DOHH2 (cell line): ENCODE results near the gene ICAM1.

Experiments used
- H3F3A ChIP-seq: fragments of 200-600 bp; sonication (generic), shearing (Covaris generic); 2 replicates; pipeline ENCODE4 v1.6.0; 2016; ENCODE audit warnings: antibody characterized with exemption, mild to moderate bottlenecking; ENCODE audit not compliant: control insufficient read depth, insufficient read depth
- H3K27ac ChIP-seq: fragments of 200-600 bp; sonication (generic); 2 replicates; pipeline ENCODE4 v1.5.1; 2014; ENCODE audit warnings: low read depth, mild to moderate bottlenecking, low read length, moderate library complexity
- H3K27me3 ChIP-seq: fragments of 200-600 bp; sonication (generic); 2 replicates; pipeline ENCODE4 v1.6.1; 2014; ENCODE audit warnings: mild to moderate bottlenecking, low read length, mixed read lengths; ENCODE audit not compliant: control insufficient read depth
- H3K36me3 ChIP-seq: fragments of 200-600 bp; sonication (generic); 2 replicates; pipeline ENCODE4 v1.6.1; 2014; ENCODE audit warnings: mild to moderate bottlenecking, low read length, moderate library complexity, mixed read lengths; ENCODE audit not compliant: control insufficient read depth
- H3K4me1 ChIP-seq: fragments of 200-600 bp; sonication (generic); 2 replicates; pipeline ENCODE4 v1.6.1; 2014; ENCODE audit warnings: mild to moderate bottlenecking, low read length, mixed read lengths; ENCODE audit not compliant: control insufficient read depth
- H3K4me2 ChIP-seq: fragments of 200-600 bp; sonication (generic); 2 replicates; pipeline ENCODE4 v1.6.0; 2014; ENCODE audit warnings: mild to moderate bottlenecking, low read length, moderate library complexity
- H3K4me3 ChIP-seq: fragments of 200-600 bp; sonication (generic); 2 replicates; pipeline ENCODE4 v1.5.1; 2014; ENCODE audit warnings: mild to moderate bottlenecking, low read length, mixed read lengths
- H3K79me2 ChIP-seq: fragments of 200-600 bp; sonication (generic); 2 replicates; pipeline ENCODE4 v1.6.1; 2014; ENCODE audit warnings: mild to moderate bottlenecking, low read length, mixed read lengths; ENCODE audit not compliant: control insufficient read depth
- H3K9me2 ChIP-seq: fragments of 200-600 bp; sonication (generic); replicated peaks from 2 replicates; pipeline ENCODE4 v1.6.1; 2014; ENCODE audit warnings: mild to moderate bottlenecking, low read length, mixed read lengths; ENCODE audit not compliant: control insufficient read depth
- H3K9me3 ChIP-seq: fragments of 200-600 bp; sonication (generic); 2 replicates; pipeline ENCODE4 v1.6.1; 2014; ENCODE audit warnings: antibody characterized with exemption, low read length, mixed read lengths; ENCODE audit not compliant: control insufficient read depth, insufficient read depth
- H4K20me1 ChIP-seq: fragments of 200-600 bp; sonication (generic); 2 replicates; pipeline ENCODE4 v1.6.0; 2014; ENCODE audit warnings: low read depth, mild to moderate bottlenecking, antibody characterized with exemption, low read length, moderate library complexity; ENCODE audit not compliant: control insufficient read depth, insufficient read depth
- EZH2phosphoT487 ChIP-seq: fragments of 200-600 bp; sonication (generic); IDR thresholded peaks from 2 replicates; pipeline ENCODE4 v1.6.1; 2017; ENCODE audit warnings: borderline replicate concordance, mild to moderate bottlenecking, antibody characterized with exemption, low read length, moderate library complexity, mixed read lengths
- TF ChIP-seq, protein P1 (sequence below): fragments of 200-600 bp; sonication (generic); IDR thresholded peaks from one replicate; pipeline ENCODE4 v1.5.1; 2014; ENCODE audit warnings: antibody characterized with exemption, mild to moderate bottlenecking, low read depth, low read length; ENCODE audit not compliant: poor library complexity, severe bottlenecking

The ICAM1 gene

DNA sequence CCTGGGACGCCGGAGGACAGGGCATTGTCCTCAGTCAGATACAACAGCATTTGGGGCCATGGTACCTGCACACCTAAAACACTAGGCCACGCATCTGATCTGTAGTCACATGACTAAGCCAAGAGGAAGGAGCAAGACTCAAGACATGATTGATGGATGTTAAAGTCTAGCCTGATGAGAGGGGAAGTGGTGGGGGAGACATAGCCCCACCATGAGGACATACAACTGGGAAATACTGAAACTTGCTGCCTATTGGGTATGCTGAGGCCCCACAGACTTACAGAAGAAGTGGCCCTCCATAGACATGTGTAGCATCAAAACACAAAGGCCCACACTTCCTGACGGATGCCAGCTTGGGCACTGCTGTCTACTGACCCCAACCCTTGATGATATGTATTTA is 14.5 kb downstream of the ICAM1 start:
- Histone ChIP-seq H3K4me3 (no peak overlapping the region), H3K9me2 (no peaks in the 10 kb centered on the region), H3K4me2 (peak overlapping the region; percentile 95), H3F3A (peaks cover 15% of the 10 kb centered on the region), H3K27ac (peak overlapping the region; percentile 73), H3K4me1 (peaks cover 59% of the 10 kb centered on the region), H3K79me2 (peaks cover 4% of the 10 kb centered on the region; the same call in 1 of the 2 replicates), H3K9me3 (no peaks in the 10 kb centered on the region), H3K27me3 (peaks cover 10% of the 10 kb centered on the region), H3K36me3 (peaks cover 45% of the 10 kb centered on the region), H4K20me1 (no peaks in the 10 kb centered on the region)
- TF ChIP-seq, protein P1, sequence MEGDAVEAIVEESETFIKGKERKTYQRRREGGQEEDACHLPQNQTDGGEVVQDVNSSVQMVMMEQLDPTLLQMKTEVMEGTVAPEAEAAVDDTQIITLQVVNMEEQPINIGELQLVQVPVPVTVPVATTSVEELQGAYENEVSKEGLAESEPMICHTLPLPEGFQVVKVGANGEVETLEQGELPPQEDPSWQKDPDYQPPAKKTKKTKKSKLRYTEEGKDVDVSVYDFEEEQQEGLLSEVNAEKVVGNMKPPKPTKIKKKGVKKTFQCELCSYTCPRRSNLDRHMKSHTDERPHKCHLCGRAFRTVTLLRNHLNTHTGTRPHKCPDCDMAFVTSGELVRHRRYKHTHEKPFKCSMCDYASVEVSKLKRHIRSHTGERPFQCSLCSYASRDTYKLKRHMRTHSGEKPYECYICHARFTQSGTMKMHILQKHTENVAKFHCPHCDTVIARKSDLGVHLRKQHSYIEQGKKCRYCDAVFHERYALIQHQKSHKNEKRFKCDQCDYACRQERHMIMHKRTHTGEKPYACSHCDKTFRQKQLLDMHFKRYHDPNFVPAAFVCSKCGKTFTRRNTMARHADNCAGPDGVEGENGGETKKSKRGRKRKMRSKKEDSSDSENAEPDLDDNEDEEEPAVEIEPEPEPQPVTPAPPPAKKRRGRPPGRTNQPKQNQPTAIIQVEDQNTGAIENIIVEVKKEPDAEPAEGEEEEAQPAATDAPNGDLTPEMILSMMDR, result no peak
- no peak for TF ChIP-seq EZH2phosphoT487

DNA sequence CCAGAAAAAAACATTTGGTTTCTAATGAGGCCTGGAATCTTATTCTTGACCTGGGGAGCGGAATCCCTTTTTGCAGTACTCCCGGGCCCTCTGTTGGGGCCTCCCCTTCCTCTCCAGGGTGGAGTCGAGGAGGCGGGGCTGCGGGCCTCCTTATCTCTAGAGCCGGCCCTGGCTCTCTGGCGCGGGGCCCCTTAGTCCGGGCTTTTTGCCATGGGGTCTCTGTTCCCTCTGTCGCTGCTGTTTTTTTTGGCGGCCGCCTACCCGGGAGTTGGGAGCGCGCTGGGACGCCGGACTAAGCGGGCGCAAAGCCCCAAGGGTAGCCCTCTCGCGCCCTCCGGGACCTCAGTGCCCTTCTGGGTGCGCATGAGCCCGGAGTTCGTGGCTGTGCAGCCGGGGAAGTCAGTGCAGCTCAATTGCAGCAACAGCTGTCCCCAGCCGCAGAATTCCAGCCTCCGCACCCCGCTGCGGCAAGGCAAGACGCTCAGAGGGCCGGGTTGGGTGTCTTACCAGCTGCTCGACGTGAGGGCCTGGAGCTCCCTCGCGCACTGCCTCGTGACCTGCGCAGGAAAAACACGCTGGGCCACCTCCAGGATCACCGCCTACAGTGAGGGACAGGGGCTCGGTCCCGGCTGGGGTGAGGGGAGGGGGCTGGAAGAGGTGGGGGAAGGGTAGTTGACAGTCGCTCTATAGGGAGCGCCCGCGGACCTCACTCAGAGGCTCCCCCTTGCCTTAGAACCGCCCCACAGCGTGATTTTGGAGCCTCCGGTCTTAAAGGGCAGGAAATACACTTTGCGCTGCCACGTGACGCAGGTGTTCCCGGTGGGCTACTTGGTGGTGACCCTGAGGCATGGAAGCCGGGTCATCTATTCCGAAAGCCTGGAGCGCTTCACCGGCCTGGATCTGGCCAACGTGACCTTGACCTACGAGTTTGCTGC is 16.1 kb downstream of the ICAM1 start, which contains the start of gene ICAM4:
Gene ICAM4 (plus strand): TSS at position 153 of the 935 bp plus-strand sequence. CDS start 58 bp downstream, at position 211.
- Histone ChIP-seq H3K36me3 (peaks cover 38% of the 10 kb centered on the region), H4K20me1 (no peaks in the 10 kb centered on the region), H3K27me3 (peaks cover 26% of the 10 kb centered on the region), H3K9me2 (no peaks in the 10 kb centered on the region), H3K9me3 (no peaks in the 10 kb centered on the region), H3K4me3 (peak within 1 kb of the TSS; percentile 63), H3F3A (peaks cover 15% of the 10 kb centered on the region), H3K27ac (peak within 1 kb of the TSS; percentile 73), H3K4me2 (peak within 1 kb of the TSS; percentile 95), H3K79me2 (no peaks in the 10 kb centered on the region), H3K4me1 (peaks cover 75% of the 10 kb centered on the region)
- TF ChIP-seq, protein P1, result no peak

DNA sequence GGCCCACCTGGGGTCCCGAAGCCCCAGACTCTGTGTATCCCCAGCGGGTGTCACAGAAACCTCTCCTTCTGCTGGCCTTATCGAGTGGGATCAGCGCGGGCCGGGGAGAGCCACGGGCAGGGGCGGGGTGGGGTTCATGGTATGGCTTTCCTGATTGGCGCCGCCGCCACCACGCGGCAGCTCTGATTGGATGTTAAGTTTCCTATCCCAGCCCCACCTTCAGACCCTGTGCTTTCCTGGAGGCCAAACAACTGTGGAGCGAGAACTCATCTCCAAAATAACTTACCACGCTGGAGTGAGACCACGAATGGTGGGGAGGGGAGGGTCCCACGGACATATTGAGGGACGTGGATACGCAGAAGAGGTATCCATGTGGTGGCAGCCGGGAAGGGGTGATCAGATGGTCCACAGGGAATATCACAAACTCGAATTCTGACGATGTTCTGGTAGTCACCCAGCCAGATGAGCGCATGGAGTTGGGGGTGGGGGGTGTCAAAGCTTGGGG is 17.8 kb downstream of the ICAM1 start:
- H3K4me3 ChIP-seq, result peak overlapping the region; percentile 81
- peaks cover 15% of the 10 kb centered on the region for H3F3A ChIP-seq
- no peak for TF ChIP-seq EZH2phosphoT487
- TF ChIP-seq, protein P1, result no peak
- H3K27ac ChIP-seq, result peak overlapping the region; percentile 66
- H3K9me2 ChIP-seq, result no peaks in the 10 kb centered on the region
- peaks cover 82% of the 10 kb centered on the region for H3K4me1 ChIP-seq
- no peaks in the 10 kb centered on the region for H3K9me3 ChIP-seq
- H3K79me2 ChIP-seq, result no peaks in the 10 kb centered on the region
- no peaks in the 10 kb centered on the region for H4K20me1 ChIP-seq
- H3K27me3 ChIP-seq, result peaks cover 27% of the 10 kb centered on the region
- peak overlapping the region; percentile 95 for H3K4me2 ChIP-seq
- H3K36me3 ChIP-seq, result peaks cover 26% of the 10 kb centered on the region
